SIG-M5 (cell line): ENCODE measurements around the gene LAMTOR3.

ENCODE experiments used
- DNase-seq: peaks from one replicate; lab custom pipeline; 2025; lab: John Stamatoyannopoulos, UW

The LAMTOR3 gene

GRCh38 chr4:99861120-99861905 lies 32.9 kb downstream of the LAMTOR3 start:
- no peak for DNase-seq

DNA sequence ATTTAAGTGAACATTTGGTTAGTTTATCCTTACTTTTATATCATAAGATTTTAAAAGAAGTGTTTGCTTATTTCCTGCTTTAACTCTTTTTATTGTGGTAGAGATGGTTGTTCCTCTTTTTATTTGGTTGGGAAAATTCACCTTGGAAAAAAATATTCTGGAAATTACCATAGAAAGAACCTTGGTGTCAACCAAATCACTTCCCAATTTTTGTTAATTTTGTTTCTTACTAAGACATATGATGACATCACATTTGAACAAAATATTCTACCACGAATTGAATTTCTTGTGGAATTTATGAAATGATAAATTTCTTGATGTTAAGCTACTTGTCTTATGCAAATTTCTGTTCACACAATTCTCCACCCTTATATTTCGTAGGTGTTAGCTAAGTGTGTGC lies 33.7 kb downstream of the LAMTOR3 start:
- DNase-seq, result no peak

DNA sequence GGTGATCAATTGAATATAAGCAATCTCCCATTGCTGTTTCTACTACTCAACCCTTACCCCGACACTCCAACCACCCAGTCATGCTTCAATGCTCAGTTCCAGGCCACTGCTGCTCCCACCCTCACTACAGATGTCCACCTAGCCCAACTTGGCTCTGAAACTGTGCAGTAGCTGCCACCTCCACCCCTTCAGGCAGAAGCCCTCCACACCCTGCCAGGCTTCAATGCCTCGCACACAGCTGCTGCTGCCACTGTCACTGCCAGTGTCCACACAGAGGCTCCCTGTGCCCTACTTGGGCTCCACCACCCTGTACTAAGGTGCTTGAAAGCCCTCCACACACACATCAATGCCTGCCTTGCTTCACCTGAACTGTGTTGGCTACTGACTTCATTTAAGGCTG lies 34.6 kb downstream of the LAMTOR3 start:
- DNase-seq, result no peak

- DNase-seq, result peak; percentile 61
Measured at GRCh38 chr4:99857307-99857706, 36.9 kb downstream of the LAMTOR3 start.

DNA sequence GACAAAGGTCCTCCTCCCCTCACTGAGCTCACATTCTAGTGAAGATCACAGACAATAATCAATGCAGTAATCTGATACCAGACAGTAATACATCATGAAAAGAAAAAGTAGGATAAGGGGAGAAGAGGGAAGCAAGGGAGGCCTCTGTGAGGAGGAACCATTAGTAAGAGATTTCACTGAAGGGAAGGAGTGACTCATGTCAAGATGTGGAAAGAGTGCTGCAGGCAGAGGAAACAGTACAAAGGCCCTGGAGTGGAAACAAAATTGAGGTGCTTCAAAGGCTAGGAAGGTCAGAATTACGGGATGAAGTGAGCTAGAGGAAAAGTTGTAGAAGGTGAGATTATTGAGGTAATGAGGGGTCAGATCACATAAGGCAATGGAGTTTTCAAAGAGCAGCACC lies 38.1 kb downstream of the LAMTOR3 start:
- DNase-seq, result peak; percentile 67

GRCh38 chr4:99855678-99856077 lies 38.5 kb downstream of the LAMTOR3 start:
- peak; percentile 64 for DNase-seq

DNA sequence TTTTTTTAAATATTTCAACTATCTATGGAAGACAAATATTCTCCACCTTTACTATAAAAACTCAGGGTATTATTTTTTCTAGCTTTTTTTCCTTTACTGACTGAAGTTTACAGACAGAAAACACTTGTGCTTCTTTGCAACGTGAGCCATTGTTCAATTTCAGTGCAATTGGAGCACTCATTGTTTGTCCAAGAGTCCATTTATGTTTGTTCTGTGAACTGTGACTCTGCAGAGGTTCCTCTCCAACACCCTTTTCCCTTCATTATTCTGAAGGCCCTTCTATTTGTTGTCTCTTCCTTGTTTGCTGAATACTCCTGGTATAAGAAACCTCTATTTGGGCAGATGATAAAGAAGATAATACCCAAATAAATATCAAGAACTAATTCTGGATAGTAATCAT lies 40.2 kb downstream of the LAMTOR3 start:
- DNase-seq, result no peak

- no peak for DNase-seq
Measured at GRCh38 chr4:99853190-99853589, 41.0 kb downstream of the LAMTOR3 start.

DNA sequence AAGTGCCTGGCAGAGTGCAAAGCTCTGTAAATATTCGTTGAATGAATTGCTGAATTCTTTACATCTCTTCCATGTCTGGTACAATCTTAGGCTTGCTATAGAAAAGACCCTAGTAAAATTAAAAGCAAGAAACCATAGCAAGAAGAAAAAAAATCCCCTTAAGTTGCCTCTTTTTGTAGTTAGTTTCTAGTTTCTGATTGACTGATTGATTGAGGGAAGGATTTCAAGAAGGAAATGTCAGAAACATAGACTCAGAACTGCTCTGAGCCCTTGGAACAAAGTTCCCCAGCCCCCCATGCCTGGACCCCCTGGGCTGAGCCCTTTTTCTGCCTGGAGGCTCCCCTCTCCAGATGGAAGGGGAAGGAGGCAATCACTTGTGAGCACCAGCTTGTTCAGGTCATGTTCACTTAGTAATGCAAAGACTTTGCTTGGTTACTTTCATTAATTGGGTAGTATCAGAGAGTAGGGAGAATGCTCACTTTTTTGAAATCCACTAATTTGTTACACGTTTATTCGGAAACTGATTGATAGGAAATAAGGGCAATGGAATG lies 42.0 kb downstream of the LAMTOR3 start:
- no peak for DNase-seq

DNA sequence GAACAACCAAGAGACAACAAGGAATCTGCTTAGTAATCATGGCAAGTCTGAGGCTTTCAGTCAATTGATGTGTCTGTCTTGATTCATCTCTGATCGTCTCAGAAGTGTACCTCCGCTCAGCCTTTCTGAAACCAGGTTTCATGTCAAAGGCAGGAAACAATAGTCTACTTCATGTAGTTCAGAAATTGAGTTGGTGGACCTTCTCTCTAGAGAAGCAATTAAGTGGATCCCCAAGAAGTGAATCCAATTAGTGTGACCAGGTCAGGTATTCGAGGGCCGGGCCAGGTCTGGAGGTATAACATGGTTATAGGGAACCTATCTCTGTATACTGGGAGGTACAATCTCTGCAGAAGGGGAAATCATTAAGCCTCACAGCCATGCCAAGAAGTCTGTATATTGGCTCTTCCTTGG lies 45.6 kb downstream of the LAMTOR3 start:
- DNase-seq, result no peak

DNA sequence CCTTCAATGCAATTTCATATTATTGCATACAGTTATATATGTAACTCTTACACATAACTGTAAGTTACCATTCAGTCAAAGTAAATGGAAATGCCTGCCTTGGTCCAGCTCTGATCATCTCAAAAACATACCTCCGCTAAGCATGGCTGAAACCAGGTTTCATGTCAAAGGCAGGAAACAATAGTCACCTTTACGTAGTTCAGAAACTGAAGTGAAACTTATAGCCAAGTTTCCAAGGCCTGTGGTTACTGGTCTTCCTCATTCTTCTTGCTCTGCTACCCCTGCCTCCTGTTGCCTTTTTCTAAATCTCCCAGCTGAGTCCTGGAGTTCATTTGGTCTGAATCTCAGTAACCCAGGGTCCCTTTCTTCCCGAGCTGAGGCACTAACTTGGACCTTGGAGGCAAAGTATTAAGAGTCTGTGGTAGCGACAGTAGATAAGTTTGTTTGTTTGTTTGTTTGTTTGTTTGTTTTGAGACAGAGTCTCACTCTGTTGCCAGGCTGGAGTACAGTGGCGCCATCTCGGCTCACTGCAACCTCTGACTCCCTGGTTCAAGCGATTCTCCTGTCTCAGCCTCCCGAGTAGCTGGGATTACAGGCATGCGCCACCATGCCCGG lies 46.8 kb downstream of the LAMTOR3 start:
- peak; percentile 8 for DNase-seq

- DNase-seq, result no peak
Measured at GRCh38 chr4:99846891-99847290, 47.3 kb downstream of the LAMTOR3 start.

DNA sequence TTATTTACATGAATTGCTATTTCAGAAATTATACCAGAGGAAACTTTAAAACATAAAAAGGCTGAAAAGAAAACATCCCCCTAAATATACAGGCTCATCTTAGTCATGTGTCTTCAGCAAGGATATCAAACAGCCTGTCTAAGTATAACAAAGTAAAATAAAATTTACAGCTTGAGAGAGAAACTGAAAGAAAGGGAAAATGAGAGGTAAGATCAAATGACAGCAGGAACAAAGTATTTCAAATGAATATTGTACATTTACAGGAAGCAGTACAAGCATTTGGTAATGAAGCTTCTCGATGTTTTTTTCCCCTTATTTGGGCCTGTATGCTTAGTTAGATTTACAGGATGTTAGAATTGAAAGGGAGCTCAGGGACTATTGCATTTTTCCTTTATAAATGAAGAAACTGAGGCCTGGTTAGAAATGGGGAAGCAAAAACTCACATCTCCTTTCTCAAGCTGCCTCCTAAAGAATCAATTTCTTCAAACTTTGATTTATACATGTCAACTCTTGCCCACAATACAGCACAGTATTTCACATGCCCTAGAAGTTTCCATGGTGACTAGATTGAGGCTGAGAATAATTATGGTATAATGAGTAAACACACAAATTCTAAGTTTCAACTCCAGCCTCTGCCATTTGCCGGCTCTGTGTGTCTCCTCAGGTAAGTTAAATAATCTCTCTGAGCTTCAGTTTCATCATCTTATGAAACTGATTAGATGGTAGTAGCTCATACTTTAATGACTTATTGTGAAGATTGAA lies 48.3 kb downstream of the LAMTOR3 start:
- no peak for DNase-seq

GRCh38 chr4:99845179-99845578 lies 49.0 kb downstream of the LAMTOR3 start:
- DNase-seq, result no peak

DNA sequence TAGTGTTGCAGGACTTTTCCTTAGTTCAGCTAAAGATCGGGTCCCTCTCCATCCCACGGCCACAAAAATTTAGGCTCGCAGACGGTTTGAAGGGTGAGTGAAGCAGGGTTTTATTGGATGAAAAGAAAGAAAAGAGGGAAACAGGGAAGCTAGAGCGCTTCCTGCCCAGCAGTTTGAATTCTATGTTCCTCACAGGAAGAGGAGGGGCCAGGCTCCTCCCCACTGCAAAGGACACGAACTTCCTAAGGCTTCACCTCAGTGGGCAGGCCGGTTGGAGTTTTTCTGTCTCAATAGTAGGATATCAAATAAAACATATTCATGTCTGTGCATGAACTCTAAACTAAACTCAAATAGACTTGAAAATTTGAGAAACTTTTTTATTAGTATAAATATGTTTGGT lies 50.2 kb downstream of the LAMTOR3 start:
- no peak for DNase-seq

DNA sequence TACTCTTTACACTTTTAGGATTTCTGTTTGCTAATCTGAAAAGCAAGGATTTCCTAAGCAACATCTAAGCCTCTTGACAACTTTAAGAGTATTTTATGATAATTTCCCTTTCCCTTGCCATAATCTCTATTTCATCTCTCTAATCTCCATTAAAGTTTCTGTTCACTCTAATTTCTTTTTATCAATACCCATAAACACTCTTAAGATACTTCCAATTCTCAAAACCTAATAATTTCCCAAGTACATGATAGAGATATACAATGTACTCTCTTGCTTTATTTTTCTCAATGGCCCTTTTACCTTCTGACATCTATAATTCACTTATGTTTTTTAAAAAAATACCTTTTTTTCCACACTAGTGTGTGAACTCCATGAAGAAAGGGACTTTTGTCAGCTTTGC lies 50.8 kb downstream of the LAMTOR3 start:
- no peak for DNase-seq

- DNase-seq, result no peak
Measured at GRCh38 chr4:99841129-99841528, 53.1 kb downstream of the LAMTOR3 start.

DNA sequence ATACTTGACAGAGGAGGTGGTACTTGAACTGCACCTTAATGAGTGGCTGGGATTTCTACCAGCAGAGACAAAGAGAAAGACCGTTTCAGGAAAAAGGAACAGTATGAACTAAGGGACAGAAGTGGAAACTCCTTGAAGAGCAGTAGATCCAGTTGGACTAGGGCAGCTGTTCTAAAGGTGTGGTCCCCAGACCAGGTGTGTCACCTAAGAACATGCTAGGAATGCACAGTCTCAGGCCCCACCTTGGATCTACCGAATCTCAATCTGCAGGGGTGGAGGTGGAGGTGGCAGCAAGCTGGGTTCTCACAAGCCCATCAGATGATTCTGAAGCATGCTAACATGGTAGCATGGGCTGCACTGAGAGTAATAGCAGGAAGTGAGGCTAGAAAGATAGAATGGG lies 55.3 kb downstream of the LAMTOR3 start:
- no peak for DNase-seq

- no peak for DNase-seq
Measured at GRCh38 chr4:99835942-99836341, 58.3 kb downstream of the LAMTOR3 start.

- no peak for DNase-seq
Measured at GRCh38 chr4:99834569-99834968, 59.7 kb downstream of the LAMTOR3 start.

- DNase-seq, result no peak
Measured at GRCh38 chr4:99833756-99834155, 60.5 kb downstream of the LAMTOR3 start.

DNA sequence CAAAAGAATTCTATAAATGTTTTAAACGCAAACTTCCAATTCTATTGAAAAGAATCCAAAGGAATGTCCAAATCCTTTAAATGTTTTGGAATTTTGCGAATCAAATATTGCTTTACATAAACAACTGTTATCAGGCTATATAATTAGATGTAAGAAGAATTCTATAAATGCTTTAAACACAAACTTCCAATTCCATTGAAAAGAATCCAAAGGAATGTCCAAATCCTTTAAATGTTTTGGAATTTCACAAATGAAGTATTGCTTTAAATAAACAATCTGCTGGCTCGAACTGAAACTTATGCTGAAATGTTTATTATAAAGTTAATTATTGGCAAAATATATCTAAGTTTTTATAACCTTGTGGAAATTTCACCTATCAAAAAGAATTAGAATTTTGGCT lies 61.5 kb downstream of the LAMTOR3 start:
- no peak for DNase-seq

- DNase-seq, result no peak
Measured at GRCh38 chr4:99832321-99832720, 61.9 kb downstream of the LAMTOR3 start.
